ENCODE measurements around the gene C14orf39.

Gene C14orf39

DNA sequence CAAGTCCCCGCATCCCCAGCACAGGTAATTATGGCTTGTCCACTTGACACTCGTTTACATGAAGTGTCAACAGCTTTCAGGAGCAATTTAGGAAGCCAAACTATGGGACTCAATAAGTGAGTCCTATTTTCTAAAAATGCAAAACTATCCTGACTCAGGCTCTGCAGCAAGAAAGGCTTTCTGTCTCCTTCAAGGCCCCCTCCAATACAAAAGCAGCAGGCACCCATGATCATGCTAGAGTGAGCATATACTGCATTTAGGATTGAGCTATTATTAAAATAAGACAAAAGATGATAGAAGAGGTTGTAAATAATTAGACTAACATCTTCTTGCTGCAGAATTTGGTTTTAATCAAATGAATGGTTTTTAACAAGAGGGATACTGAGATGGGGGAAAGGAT lies 26.3 kb upstream of the C14orf39 start:
- no peak overlapping the region for H3K4me3 ChIP-seq (ENCODE audit: low read length)
- TF ChIP-seq CTCF (conservative IDR thresholded peaks at IDR 0.05; ENCODE audit: low read depth, low read length): no peak
- no peak for DNase-seq (ENCODE audit: low read depth)

- DNase-seq (ENCODE audit: low read depth): no peak
- H3K4me3 ChIP-seq (ENCODE audit: low read length): no peak overlapping the region
- TF ChIP-seq CTCF (conservative IDR thresholded peaks at IDR 0.05; ENCODE audit: low read depth, low read length): no peak
Measured at GRCh38 chr14:60510951-60511599, 25.2 kb upstream of the C14orf39 start.

DNA sequence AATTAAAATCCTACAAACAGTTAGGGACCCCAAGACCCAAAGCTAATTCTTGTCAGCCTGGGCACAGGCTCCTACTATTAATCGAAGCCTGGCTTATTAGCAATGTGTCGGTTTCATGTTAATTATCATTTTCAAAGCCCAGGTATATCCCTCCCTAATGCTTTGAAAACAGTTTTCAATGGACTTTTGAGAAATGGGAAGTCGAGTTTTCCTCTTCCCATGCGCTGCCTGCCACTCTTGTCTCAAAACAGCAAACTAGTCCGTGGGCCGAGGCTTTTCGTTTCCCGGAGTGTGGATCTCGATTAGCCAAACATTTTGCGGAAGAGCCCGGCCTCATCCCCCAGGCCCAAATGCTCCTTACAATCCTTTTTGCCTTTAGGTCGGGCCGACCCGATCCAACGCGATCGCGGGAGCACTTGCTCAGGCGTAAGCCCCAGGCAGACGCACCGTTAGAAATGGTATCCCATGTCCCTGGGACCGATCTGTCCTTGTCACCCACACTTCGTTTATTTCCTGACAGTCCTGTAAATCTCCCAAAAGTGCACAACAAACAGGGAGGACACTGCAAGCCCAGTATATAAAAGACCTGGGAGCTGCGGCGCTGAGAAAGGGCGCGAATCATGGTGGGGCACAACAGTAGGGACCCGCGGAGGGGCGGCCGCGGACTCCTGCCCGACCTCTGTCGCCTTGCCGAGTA lies 24.5 kb upstream of the C14orf39 start:
- no peak for TF ChIP-seq CTCF (conservative IDR thresholded peaks at IDR 0.05; ENCODE audit: low read depth, low read length)
- DNase-seq (ENCODE audit: low read depth): no peak
- H3K4me3 ChIP-seq (ENCODE audit: low read length): no peak overlapping the region

DNA sequence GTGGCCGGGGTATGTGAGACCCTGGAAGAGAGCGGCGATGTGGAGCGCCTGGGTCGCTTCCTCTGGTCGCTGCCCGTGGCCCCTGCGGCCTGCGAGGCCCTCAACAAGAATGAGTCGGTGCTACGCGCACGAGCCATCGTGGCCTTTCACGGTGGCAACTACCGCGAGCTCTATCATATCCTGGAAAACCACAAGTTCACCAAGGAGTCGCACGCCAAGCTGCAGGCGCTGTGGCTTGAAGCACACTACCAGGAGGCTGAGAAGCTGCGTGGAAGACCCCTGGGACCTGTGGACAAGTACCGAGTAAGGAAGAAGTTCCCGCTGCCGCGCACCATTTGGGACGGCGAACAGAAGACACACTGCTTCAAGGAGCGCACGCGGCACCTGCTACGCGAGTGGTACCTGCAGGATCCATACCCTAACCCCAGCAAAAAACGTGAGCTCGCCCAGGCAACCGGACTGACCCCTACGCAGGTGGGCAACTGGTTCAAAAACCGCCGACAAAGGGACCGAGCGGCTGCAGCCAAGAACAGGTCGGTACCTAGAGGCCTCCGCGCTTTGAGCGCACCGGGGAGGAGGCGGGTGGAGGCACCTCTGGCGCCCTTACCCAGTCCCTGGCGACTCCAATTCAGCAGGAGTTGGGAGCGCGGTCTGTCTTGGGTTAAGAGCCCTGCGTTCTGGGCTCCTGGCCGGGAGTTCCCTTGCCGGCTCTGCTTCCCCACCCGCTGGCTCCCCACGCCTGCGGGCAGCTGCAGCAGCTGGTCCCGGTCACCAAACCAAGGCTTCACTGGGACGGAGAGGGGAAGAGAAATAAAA lies 23.8 kb upstream of the C14orf39 start:
- no peak for DNase-seq (ENCODE audit: low read depth)
- peak overlapping the region; percentile 24 for H3K4me3 ChIP-seq (ENCODE audit: low read length)
- TF ChIP-seq CTCF (conservative IDR thresholded peaks at IDR 0.05; ENCODE audit: low read depth, low read length): no peak

DNA sequence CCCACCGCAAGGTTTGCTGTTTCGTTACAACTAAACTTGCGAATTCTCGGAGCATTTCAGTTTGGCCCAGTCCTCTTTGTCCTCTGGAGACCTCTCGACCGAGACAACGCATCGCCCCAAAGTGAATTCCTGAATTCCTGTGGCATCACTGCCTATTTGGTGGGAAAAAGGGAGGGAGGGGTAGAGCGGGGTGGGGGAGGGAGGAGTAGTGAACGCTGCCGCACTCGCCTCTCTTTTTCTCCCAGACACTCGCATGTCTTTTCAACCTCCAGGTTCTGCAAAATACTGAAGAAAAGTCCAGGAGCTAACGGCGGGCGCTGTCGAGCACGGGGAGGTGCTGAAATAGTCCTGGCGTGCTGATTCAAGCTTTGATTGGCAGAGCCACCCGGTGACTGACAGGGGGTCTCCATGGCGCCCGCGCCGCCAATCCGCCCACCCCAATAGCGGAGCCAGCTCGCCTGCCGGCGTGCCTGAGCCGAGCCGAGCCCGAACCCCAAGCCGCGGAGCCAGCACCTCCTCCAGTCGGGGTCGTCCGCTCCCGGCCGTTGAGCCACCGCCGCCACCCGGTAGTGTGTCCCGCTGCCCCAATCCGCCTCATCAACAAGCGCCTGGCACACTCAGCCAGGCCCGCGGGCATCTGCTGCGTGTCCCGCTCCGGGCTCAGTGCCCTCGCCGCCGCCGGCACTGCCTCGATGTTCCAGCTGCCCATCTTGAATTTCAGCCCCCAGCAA lies 23.0 kb upstream of the C14orf39 start, which contains the start of gene SIX6:
TSS of gene SIX6 (plus strand) at position 440 of the 731 bp plus-strand sequence. CDS start at position 693, 253 bp downstream.
- peak within 1 kb of the TSS; percentile 24 for H3K4me3 ChIP-seq (ENCODE audit: low read length)
- peak; percentile 13 for DNase-seq (ENCODE audit: low read depth)
- TF ChIP-seq CTCF (conservative IDR thresholded peaks at IDR 0.05; ENCODE audit: low read depth, low read length): no peak

DNA sequence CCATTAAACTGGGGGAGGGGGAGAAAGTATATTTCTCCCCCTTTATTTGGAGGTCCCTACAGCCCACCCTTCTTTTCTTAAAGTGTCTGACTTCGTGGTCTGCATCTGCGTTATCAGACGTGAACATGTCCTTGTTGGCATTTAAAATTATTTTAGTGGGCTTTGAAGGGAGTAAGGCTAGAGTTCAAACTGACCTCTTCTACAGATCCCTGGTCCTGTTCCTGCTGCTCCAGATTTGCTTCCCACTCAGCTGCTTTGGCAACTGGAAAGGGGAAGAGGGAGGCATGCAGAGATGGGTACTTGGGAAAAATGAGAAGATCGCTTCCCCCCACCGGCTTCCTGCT lies 22.5 kb upstream of the C14orf39 start:
- no peak for TF ChIP-seq CTCF (conservative IDR thresholded peaks at IDR 0.05; ENCODE audit: low read depth, low read length)
- no peak overlapping the region for H3K4me3 ChIP-seq (ENCODE audit: low read length)
- DNase-seq (ENCODE audit: low read depth): no peak

All from retinal pigment epithelial cell (primary cell).